ENCODE measurements around the gene SCN5A. TPM values are rescaled to one million over a fixed set of nuclear protein-coding genes. Genes with fewer than 3 reads are reported as not detected.

The SCN5A gene
- total RNA-seq, 1 donor from 2014 or later, result 163 TPM

GRCh38 chr3:38609386-38610111, 39.9 kb downstream of the SCN5A start:
- ATAC-seq (no peak), DNase-seq (ENCODE audit: missing footprints) (no peak)
- intact Hi-C loops (cut with DNase I), result no loop called here

- intact Hi-C loops (cut with DNase I), result no loop called here
- ATAC-seq (no peak), DNase-seq (ENCODE audit: missing footprints) (no peak)
These were observed 40.5 kb downstream of the SCN5A start for GRCh38 chr3:38608961-38609360.

GRCh38 chr3:38608086-38608775, 41.3 kb downstream of the SCN5A start:
- intact Hi-C loops (cut with DNase I), result no loop called here
- ATAC-seq, result no peak
- no peak for DNase-seq (ENCODE audit: missing footprints)

- intact Hi-C loops (cut with DNase I), result no loop called here
- DNase-seq (ENCODE audit: missing footprints), result no peak
- no peak for ATAC-seq
These were observed 42.9 kb downstream of the SCN5A start for GRCh38 chr3:38606561-38606960.

GRCh38 chr3:38605981-38606380, 43.5 kb downstream of the SCN5A start:
- intact Hi-C loops (cut with DNase I), result no loop called here
- no peak for DNase-seq (ENCODE audit: missing footprints)
- ATAC-seq, result no peak

- ATAC-seq, result no peak
- DNase-seq (ENCODE audit: missing footprints), result no peak
- intact Hi-C loops (cut with DNase I), result no loop called here
These were observed 45.2 kb downstream of the SCN5A start for GRCh38 chr3:38604246-38604645.

- ATAC-seq (no peak), DNase-seq (ENCODE audit: missing footprints) (no peak)
- intact Hi-C loops (cut with DNase I), result no loop called here
These were observed 45.8 kb downstream of the SCN5A start for GRCh38 chr3:38603731-38604131.

GRCh38 chr3:38602576-38603250, 46.8 kb downstream of the SCN5A start:
- intact Hi-C loops (cut with DNase I), result no loop called here
- DNase-seq (ENCODE audit: missing footprints) (no peak), ATAC-seq (no peak)

- ATAC-seq (no peak), DNase-seq (ENCODE audit: missing footprints) (no peak)
- intact Hi-C loops (cut with DNase I), result no loop called here
These were observed 47.4 kb downstream of the SCN5A start for GRCh38 chr3:38601956-38602550.

- ATAC-seq (no peak), DNase-seq (ENCODE audit: missing footprints) (no peak)
- intact Hi-C loops (cut with DNase I), result no loop called here
These were observed 48.9 kb downstream of the SCN5A start for GRCh38 chr3:38600551-38600950.

- ATAC-seq (no peak), DNase-seq (ENCODE audit: missing footprints) (no peak)
- intact Hi-C loops (cut with DNase I), result no loop called here
These were observed 49.6 kb downstream of the SCN5A start for GRCh38 chr3:38599886-38600285.

- intact Hi-C loops (cut with DNase I), result no loop called here
- DNase-seq (ENCODE audit: missing footprints) (no peak), ATAC-seq (no peak)
These were observed 50.7 kb downstream of the SCN5A start for GRCh38 chr3:38598791-38599190.

- ATAC-seq (no peak), DNase-seq (ENCODE audit: missing footprints) (no peak)
- intact Hi-C loops (cut with DNase I), result no loop called here
These were observed 51.9 kb downstream of the SCN5A start for GRCh38 chr3:38597502-38598060.

GRCh38 chr3:38595393-38595792, 54.1 kb downstream of the SCN5A start:
- ATAC-seq, result no peak

GRCh38 chr3:38590521-38590920, 59.0 kb downstream of the SCN5A start:
- DNase-seq (ENCODE audit: missing footprints) (no peak), ATAC-seq (no peak)
- intact Hi-C loops (cut with DNase I), result no loop called here

More at GRCh38 chr3:38595393-38595792, 54.1 kb downstream of the SCN5A start:
- no peak for DNase-seq (ENCODE audit: missing footprints)
- intact Hi-C loops (cut with DNase I), result no loop called here

GRCh38 chr3:38588995-38589937, 60.2 kb downstream of the SCN5A start:
- DNase-seq (ENCODE audit: missing footprints) (no peak), ATAC-seq (no peak)
- intact Hi-C loops (cut with DNase I), result no loop called here

GRCh38 chr3:38588371-38588971, 61.0 kb downstream of the SCN5A start:
- intact Hi-C loops (cut with DNase I), result no loop called here
- peak; percentile 60 for ATAC-seq

More at GRCh38 chr3:38588371-38588971, 61.0 kb downstream of the SCN5A start:
- no peak for DNase-seq (ENCODE audit: missing footprints)

Measured in Right ventricle myocardium inferior (tissue), 1 donor.